Measurements from ENCODE around the gene POU6F2.

Gene POU6F2

DNA sequence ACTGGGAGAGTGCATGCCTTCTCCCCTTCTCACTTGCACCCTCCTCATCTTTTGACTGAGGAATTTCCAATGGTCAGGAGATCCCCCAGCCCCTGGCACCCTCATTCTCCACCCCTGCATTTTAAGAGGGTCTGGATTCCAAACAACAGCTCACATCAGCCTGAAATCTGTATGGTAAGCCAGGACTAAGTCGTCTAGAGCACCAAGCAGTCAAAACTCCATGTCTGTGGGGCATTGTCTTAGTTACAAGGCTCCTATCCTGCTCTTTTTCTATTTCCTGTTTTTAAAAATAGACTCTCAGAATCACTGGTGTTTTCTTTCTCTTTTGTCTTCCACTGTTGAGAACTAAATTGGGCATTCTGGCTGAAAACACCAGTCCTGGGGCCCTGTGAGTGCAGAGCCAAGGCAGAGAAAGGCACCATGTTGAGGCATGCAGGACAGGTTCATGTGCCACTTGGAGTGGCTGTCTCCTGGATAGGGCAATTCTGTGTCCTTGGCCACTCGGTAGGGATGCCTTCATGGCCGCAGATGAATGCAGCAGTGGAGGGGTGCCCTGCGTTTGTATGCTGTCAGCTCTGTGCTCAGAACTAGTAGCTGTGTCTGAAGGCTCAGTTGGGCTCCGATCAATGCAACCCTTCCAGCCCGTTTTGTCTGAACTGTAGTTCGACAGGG lies 371.9 kb downstream of the POU6F2 start:
- no peaks in the 10 kb centered on the region for H3F3A ChIP-seq (ENCODE audit: control insufficient read depth, insufficient read depth)
- H3K27ac ChIP-seq (ENCODE audit: low read depth, low read length) = no peak overlapping the region
- H3K4me3 ChIP-seq (ENCODE audit: low read length) = no peak overlapping the region
- no peak for TF ChIP-seq EZH2phosphoT487 (IDR thresholded peaks at IDR 0.05; ENCODE audit: borderline replicate concordance, low read length)
- TF ChIP-seq, protein P1, sequence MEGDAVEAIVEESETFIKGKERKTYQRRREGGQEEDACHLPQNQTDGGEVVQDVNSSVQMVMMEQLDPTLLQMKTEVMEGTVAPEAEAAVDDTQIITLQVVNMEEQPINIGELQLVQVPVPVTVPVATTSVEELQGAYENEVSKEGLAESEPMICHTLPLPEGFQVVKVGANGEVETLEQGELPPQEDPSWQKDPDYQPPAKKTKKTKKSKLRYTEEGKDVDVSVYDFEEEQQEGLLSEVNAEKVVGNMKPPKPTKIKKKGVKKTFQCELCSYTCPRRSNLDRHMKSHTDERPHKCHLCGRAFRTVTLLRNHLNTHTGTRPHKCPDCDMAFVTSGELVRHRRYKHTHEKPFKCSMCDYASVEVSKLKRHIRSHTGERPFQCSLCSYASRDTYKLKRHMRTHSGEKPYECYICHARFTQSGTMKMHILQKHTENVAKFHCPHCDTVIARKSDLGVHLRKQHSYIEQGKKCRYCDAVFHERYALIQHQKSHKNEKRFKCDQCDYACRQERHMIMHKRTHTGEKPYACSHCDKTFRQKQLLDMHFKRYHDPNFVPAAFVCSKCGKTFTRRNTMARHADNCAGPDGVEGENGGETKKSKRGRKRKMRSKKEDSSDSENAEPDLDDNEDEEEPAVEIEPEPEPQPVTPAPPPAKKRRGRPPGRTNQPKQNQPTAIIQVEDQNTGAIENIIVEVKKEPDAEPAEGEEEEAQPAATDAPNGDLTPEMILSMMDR (IDR thresholded peaks at IDR 0.05; ENCODE audit: low read depth, low read length, poor library complexity, severe bottlenecking) = no peak
- no peaks in the 10 kb centered on the region for H3K4me1 ChIP-seq (ENCODE audit: control insufficient read depth, low read length)
- H3K36me3 ChIP-seq (ENCODE audit: control insufficient read depth, low read length) = no peaks in the 10 kb centered on the region
- no peaks in the 10 kb centered on the region for H3K79me2 ChIP-seq (ENCODE audit: control insufficient read depth, low read length)
- H3K9me3 ChIP-seq (ENCODE audit: control insufficient read depth, insufficient read depth, low read length) = no peaks in the 10 kb centered on the region
- H3K9me2 ChIP-seq (replicated peaks; ENCODE audit: control insufficient read depth, low read length) = no peaks in the 10 kb centered on the region
- no peaks in the 10 kb centered on the region for H3K27me3 ChIP-seq (ENCODE audit: control insufficient read depth, low read length)
- H3K4me2 ChIP-seq (ENCODE audit: low read length) = no peak overlapping the region
- no peaks in the 10 kb centered on the region for H4K20me1 ChIP-seq (ENCODE audit: control insufficient read depth, insufficient read depth, low read depth, low read length)

DNA sequence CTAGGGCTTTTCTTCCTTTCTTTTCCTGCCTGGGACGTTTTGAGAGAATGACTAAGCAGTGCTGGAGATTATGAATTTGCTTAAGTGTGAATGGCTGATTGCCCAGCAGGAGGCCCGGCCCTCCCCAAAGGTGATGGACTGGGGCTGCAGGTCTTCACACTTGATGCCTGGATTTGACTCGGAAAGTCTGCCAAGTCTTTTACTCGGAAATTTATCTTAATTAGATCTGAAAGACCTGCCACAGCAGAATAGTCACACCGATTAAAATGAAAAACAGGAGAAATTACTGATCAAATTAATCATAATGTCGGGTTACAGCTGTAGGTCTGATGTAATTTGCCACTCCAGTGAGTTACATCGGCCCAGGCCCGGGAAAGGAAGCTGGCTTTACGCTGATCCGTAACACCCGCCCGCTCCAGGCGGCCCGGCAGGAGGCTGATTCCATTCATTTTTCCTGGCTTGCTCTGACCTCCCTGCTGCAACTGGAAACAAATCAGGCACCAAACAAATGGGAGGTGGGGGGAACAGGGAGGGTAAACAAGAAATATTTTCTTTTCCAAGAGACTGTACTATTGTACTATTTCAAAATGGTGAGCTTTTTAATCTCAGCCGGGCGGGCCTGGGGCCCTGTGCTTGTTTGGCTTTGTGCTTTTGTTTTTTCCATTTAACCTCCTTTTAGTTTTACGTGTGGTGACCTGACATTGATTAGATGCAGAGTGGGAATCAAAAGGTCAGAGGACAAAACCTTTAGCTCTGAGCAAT lies 376.1 kb downstream of the POU6F2 start:
- no peaks in the 10 kb centered on the region for H3F3A ChIP-seq (ENCODE audit: control insufficient read depth, insufficient read depth)
- no peak overlapping the region for H3K4me3 ChIP-seq (ENCODE audit: low read length)
- H3K27me3 ChIP-seq (ENCODE audit: control insufficient read depth, low read length) = no peaks in the 10 kb centered on the region; the same call in 1 of the 2 replicates
- H3K79me2 ChIP-seq (ENCODE audit: control insufficient read depth, low read length) = no peaks in the 10 kb centered on the region
- no peaks in the 10 kb centered on the region for H3K9me2 ChIP-seq (replicated peaks; ENCODE audit: control insufficient read depth, low read length)
- no peaks in the 10 kb centered on the region for H3K36me3 ChIP-seq (ENCODE audit: control insufficient read depth, low read length)
- TF ChIP-seq, protein P1 (IDR thresholded peaks at IDR 0.05; ENCODE audit: low read depth, low read length, poor library complexity, severe bottlenecking) = no peak
- TF ChIP-seq EZH2phosphoT487 (IDR thresholded peaks at IDR 0.05; ENCODE audit: borderline replicate concordance, low read length) = no peak
- H3K27ac ChIP-seq (ENCODE audit: low read depth, low read length) = no peak overlapping the region
- H3K4me2 ChIP-seq (ENCODE audit: low read length) = no peak overlapping the region
- no peaks in the 10 kb centered on the region for H4K20me1 ChIP-seq (ENCODE audit: control insufficient read depth, insufficient read depth, low read depth, low read length)
- no peaks in the 10 kb centered on the region for H3K4me1 ChIP-seq (ENCODE audit: control insufficient read depth, low read length)
- no peaks in the 10 kb centered on the region for H3K9me3 ChIP-seq (ENCODE audit: control insufficient read depth, insufficient read depth, low read length)

DNA sequence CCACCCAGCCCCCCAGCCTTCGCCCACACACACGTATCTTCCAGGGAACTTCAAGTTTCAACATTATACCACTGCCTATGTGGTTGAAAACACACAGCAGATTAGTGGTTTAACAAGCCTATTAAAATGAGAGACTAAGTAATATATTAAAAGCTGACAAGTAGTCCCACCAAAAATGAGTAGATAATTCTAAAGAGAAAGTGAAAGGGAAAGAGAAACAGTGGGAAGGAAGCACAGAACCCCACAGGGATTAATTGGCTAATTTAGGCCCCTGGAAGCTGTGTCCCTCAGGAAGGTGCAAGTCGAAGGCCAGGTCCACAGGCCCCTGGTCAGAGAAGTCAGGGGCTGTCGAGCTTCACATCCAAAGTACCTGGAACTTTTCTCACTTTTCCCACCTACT lies 378.0 kb downstream of the POU6F2 start:
- no peaks in the 10 kb centered on the region for H3K79me2 ChIP-seq (ENCODE audit: control insufficient read depth, low read length)
- no peak overlapping the region for H3K4me2 ChIP-seq (ENCODE audit: low read length)
- no peaks in the 10 kb centered on the region for H3K9me2 ChIP-seq (replicated peaks; ENCODE audit: control insufficient read depth, low read length)
- no peak overlapping the region for H3K27ac ChIP-seq (ENCODE audit: low read depth, low read length)
- H4K20me1 ChIP-seq (ENCODE audit: control insufficient read depth, insufficient read depth, low read depth, low read length) = no peaks in the 10 kb centered on the region
- H3K36me3 ChIP-seq (ENCODE audit: control insufficient read depth, low read length) = no peaks in the 10 kb centered on the region
- H3K4me3 ChIP-seq (ENCODE audit: low read length) = no peak overlapping the region
- peaks cover 2% of the 10 kb centered on the region for H3K27me3 ChIP-seq (ENCODE audit: control insufficient read depth, low read length)
- TF ChIP-seq, protein P1 (IDR thresholded peaks at IDR 0.05; ENCODE audit: low read depth, low read length, poor library complexity, severe bottlenecking) = no peak
- TF ChIP-seq EZH2phosphoT487 (IDR thresholded peaks at IDR 0.05; ENCODE audit: borderline replicate concordance, low read length) = no peak
- H3K9me3 ChIP-seq (ENCODE audit: control insufficient read depth, insufficient read depth, low read length) = no peaks in the 10 kb centered on the region
- H3K4me1 ChIP-seq (ENCODE audit: control insufficient read depth, low read length) = no peaks in the 10 kb centered on the region
- H3F3A ChIP-seq (ENCODE audit: control insufficient read depth, insufficient read depth) = no peaks in the 10 kb centered on the region

All from DOHH2 (cell line).